Activated CD4-positive, alpha-beta T cell treated with anti-CD3 and anti-CD28 coated beads, Interleukin-2, Interleukin-6, amounts not matched to agents 100 ng/mL and 50 ng/mL, durations not matched to agents 16 hours and 8 hours (primary cell): Measurements from ENCODE around the gene DQX1.
A peak's percentile ranks its signal among the peaks of the same experiment; 100 is the strongest.
"Not testable (repeated sequence)": the region's sequence is repeated elsewhere in the genome, so short reads cannot be mapped to it uniquely, and the experiment has no call there.

Source experiments
- DNase-seq: peaks from one replicate; pipeline ENCODE4 v3.0.0-alpha.2; 2020

The DQX1 gene

DNA sequence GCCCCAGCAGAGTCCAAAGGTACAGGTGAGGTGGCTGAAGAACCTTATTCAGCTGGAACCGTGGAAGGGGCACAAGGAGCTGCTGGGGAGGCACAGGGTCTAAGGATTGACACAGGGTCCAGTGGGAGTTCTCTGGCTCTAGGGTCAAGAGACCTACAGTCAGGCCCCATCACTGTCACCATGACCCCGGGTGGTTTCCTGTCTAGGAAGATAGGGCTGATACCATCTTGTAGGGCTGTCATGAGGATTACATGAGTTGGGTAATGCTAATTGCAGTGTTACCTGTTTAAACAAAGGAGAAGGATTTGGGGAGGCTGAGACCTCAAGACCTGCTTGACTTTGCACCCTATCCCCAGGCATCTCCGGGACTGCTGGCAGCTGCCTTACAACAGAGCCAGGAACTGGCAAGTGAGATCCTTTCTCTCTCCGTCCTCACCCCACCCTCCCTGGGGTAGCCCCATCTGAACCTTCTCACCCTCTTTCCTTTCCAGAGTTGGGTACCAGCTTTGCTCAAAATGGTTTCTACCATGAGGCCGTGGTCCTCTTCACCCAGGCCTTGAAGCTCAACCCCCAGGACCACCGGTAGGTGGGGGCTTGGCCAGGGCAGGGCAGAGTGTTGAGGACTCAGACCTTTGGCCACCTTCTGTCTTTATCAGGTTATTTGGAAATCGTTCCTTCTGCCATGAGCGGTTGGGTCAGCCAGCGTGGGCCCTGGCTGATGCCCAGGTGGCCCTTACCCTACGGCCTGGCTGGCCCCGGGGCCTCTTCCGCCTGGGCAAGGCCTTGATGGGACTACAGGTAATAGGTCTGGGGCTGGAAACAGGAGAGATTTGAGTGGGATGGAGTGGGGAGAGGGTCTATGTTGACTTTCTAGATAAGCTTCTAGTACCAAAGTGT lies 34.1 kb downstream of the DQX1 start:
- no peak for DNase-seq

DNA sequence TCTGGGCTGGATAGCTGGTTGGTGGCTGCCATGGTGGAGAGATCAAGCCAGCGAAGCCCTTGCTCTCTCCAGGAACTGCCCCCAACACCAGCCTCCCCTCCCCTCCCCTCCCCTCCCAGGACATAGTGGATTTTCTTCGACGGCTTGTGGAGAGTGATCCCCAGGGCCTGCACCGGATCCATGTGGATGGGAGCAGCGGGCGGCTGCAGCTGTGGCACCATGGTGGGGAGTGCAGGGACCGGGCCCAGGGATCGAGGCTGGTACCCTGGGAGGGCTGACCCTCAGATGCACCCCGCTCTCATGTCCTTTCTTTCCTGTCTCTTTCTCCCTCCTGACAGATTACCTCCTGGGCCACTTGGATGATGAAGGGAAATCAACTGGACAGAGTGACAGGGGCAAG lies 36.1 kb downstream of the DQX1 start:
- no peak for DNase-seq

DNA sequence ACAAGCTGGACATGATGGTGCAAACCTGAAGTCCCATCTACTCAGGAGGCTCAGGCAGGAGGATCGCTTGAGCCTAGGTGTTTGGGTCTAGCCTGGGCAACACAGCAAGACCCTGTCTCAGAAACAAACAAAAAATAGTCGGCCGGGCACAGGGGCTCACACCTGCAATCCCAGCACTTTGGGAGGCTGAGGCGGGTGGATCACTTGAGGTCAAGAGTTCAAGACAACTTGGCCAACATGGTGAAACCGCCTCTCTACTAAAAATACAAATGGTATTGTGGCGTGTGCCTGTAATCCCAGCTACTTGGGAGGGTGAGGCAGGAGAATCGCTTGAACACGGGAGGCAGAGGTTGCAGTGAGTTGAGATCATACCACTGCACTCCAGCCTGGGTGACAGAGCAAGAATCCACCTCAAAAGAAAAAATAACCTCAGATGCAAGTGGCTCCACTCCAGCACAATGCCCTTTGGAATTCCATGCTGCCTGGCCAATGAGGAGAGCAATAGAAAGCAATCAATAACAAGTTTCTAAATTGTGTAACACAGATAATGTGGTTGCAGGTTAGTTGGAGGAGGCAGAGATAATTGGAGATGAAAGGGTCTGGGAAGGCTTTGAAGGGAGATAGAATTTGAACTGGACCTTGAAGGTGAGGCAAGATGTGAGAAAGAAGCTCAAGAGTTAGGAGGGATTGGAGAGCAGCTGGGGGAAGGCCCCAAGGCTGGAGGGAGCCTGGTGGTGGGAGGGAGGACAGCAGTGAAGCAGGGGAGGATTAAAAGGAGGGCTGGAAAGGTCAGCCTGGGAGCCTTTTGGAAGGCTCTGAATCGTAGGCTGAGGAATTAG lies 37.2 kb downstream of the DQX1 start:
- DNase-seq = no peak

DNA sequence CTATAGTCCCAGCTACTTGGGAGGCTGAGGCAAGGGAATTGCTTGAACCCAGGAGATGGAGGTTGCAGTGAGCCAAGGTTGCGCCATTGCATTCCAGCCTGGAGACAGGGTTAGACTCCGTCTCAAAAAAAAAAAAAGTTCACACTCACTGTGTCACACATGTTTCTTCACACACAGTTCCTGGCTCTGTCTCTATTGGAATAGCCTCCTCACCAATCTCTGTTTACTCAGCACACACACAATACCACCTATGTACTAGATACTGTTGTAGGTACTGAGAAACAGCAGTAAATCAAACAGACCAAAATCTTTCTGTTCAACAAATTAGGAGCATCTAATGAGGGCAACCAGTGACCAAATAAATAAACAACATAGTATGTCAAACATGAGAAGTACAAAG lies 39.9 kb downstream of the DQX1 start:
- no peak for DNase-seq

GRCh38 chr2:74483675-74484164 lies 42.3 kb downstream of the DQX1 start:
- DNase-seq = not testable (repeated sequence)

GRCh38 chr2:74482801-74483674 lies 43.0 kb downstream of the DQX1 start, which contains the start of the genes CCDC142 and TTC31:
Gene CCDC142, minus strand, starts transcription at chr2:74482998. Its CDS starts 161 bp downstream, at chr2:74482837.
Gene TTC31, plus strand, starts transcription at chr2:74483081. Its CDS starts 15 bp downstream, at chr2:74483096.
- peak; percentile 96 for DNase-seq

GRCh38 chr2:74481961-74482800 lies 43.9 kb downstream of the DQX1 start:
- DNase-seq = peak; percentile 69

DNA sequence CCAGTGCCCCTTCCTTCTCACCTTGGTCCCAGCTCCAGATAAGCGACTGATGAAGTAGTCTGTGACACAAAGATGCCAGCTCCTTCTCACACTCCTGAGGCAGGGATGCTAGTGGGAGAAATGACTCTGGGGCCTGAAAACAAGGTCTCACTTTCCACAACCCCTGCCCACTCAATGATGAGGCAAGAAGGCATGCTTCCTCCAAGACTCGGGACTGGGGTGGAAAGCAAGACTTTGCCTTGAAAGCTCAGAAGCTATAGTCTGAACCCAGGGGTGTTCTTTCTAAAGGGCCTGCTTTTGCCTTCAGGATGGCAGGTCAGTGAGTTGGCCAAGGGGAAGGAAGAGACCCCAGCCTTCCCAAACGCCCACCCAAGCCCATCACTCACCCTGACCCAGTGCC lies 44.6 kb downstream of the DQX1 start:
- DNase-seq = no peak

DNA sequence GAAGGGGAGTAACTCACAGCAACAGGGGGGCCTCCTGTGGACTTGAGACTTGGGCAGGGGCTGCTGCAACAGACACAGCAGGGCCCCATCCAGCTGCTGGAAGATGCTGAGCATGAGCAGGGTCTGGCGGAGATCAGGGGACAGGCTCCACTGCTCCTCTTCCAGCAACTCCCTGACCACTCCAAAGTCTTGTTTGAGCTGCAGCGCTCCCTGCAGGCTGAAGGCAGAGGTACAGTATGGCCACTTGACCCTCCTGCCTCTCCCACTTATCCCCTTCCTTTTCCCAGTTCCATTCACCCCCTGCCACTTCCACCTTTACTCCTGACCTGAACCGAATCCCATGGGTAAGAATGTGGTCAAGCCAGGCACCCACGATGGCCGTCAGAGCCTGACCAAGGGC lies 51.1 kb downstream of the DQX1 start:
- DNase-seq = no peak

GRCh38 chr2:74474481-74474880 lies 51.5 kb downstream of the DQX1 start:
- no peak for DNase-seq

DNA sequence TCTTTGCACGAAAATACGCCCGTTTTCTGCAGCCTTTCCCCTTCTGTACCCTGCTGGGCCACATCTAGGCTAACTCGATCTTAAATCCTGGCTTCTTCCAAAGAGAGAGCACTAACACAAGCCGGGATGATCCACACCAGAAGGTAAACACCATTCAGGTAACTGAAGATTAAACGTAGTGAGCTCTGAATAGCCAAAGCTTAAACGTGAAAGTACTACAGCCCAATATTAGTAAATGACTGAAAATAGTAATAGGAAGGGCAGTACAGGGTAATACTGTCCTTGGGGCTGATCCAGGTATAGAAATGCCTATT lies 53.1 kb downstream of the DQX1 start:
- DNase-seq = no peak

DNA sequence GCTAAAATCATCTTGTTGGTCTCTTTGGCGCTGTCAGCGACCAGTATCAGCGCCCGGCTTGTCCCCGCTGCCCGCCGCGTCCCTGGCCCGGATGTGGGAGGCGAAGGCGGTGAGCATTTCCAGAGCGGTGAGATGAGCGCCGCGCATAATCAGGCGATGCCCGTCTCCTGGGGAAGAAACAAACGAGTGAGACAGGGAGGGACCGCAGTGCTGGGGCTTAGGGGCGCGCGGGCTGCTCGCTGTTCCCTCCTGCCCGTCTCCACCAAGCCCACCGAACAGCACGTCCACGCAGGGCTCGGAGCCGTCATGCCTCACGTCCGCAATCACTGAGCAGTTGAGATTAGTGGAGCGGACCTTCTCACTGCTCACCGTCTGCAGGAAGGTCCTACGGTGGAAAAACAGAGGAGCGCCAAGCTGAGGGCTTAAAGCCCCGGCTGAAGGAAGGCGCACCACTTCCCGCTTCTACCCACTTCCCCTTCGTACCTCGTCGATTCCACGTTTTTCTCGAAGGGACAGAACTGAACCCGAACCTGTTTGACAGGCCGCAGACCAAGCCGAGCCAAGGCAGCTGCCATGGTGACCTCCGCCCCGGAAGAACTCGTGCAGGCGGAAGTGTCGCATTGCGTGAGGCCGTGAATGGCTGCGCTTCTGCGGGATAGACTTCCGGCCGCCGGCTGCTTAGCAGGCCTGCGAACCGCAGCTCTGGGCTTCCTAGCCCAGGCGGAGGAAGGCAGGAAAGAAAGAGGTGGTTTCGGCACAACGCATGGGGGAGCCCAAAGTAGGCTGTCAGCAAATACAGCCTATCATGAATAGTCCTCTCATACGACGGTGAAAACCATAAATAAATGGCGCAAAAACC lies 53.7 kb downstream of the DQX1 start, which contains the start of gene MRPL53:
Gene MRPL53 (minus strand): TSS at position 595 of the 859 bp plus-strand sequence. CDS start 20 bp downstream, at position 575.
- peak; percentile 97 for DNase-seq

- no peak for DNase-seq
Observed at GRCh38 chr2:74471332-74472065, 54.5 kb downstream of the DQX1 start.

DNA sequence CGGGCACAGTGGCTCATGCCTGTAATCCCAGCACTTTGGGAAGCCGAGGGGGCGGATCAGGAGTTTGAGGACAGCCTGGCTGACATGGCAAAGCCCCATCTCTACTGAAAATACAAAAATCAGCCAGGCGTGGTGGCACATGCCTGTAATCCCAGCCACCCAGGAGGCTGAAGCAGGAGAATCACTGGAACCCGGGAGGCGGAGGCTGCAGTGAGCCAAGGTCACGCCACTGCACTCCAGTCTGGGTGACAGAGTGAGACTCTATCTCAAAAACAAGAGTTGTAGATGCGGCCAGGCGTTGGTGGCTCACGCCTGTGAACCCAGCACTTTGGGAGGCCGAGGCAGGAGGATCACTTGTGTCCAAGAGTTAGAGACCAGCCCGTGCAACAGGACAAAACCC lies 55.3 kb downstream of the DQX1 start:
- not testable (repeated sequence) for DNase-seq
